Spleen (tissue), 11 donors: ENCODE data around the gene CDKN1A. TPM values are rescaled to one million over a fixed set of nuclear protein-coding genes. Genes with fewer than 3 reads are reported as not detected.
"Not testable (repeated sequence)": the region's sequence is repeated elsewhere in the genome, so short reads cannot be mapped to it uniquely, and the experiment has no call there.

Experiments used
- DNase-seq: peaks from one replicate; pipeline ENCODE4 v3.0.0-alpha.2; 2020
- H3K27ac ChIP-seq, 8 donors: fragments of 200-600 bp; sonication (generic) in 7 of 8; 1 replicate in 4 of 8; 2 replicates in 4 of 8; pipeline versions ENCODE4 v1.5.0 to v1.8.0; 2016 to 2021; ENCODE audit warnings: inconsistent platforms in 4 of 8, mild to moderate bottlenecking in 4 of 8, moderate library complexity in 1 of 8
- H3K27me3 ChIP-seq, 7 donors: fragments of 200-600 bp; sonication (generic) in 6 of 7; replicated peaks in 1 of 7; 1 replicate in 4 of 7; 2 replicates in 3 of 7; pipeline versions ENCODE4 v1.5.0 to v1.8.0; 2016 to 2021; ENCODE audit warnings: inconsistent platforms in 3 of 7, mild to moderate bottlenecking in 1 of 7
- H3K36me3 ChIP-seq, 6 donors: fragments of 200-600 bp; sonication (generic) in 5 of 6; 1 replicate in 4 of 6; 2 replicates in 2 of 6; pipeline versions ENCODE4 v1.5.0 to v1.8.0; 2016 to 2021; ENCODE audit warnings: inconsistent platforms in 2 of 6
- H3K4me1 ChIP-seq, 6 donors: fragments of 200-600 bp; sonication (generic) in 5 of 6; 1 replicate in 3 of 6; 2 replicates in 3 of 6; pipeline versions ENCODE4 v1.5.0 to v1.8.0; 2016 to 2021; ENCODE audit warnings: inconsistent platforms in 3 of 6
- H3K4me3 ChIP-seq, 8 donors: fragments of 200-600 bp; sonication (generic) in 7 of 8; 1 replicate in 4 of 8; 2 replicates in 4 of 8; pipeline versions ENCODE4 v1.5.0 to v1.8.0; 2016 to 2021; ENCODE audit warnings: inconsistent platforms in 4 of 8, mild to moderate bottlenecking in 4 of 8, moderate library complexity in 2 of 8
- H3K9me3 ChIP-seq, 8 donors: fragments of 200-600 bp; sonication (generic) in 7 of 8; 1 replicate in 4 of 8; 2 replicates in 4 of 8; pipeline versions ENCODE4 v1.5.0 to v1.8.0; 2016 to 2021; ENCODE audit warnings: inconsistent platforms in 4 of 8
- POLR2A ChIP-seq, 3 donors: fragments of 450-650 bp; IDR thresholded peaks; one replicate each; pipeline ENCODE4 v1.5.1; 2017; ENCODE audit warnings: antibody characterized with exemption in 3 of 3, mild to moderate bottlenecking in 1 of 3
- POLR2AphosphoS5 ChIP-seq, 3 donors: sonication (generic); formaldehyde crosslinking; IDR thresholded peaks; one replicate each; pipeline ENCODE4 v1.5.1; 2017; ENCODE audit warnings: antibody characterized with exemption in 3 of 3
- WGBS, 5 donors: extraction: QIAGEN DNeasy Blood & Tissue Kit in 3 of 5; methylation state at CpG; one replicate each; pipeline versions ENCODE4 v1.1.5 to v1.1.7; 2013 to 2018; 5-methylcytosine and 5-hydroxymethylcytosine counted together
- intact Hi-C: fragments of 100-400 bp; cut with DNase I; formaldehyde crosslinking; loops from one replicate; pipeline ENCODE4 v1.15.0; 2023; ENCODE audit warnings: low total_unique reads
- polyA plus RNA-seq, 3 donors: library from polyadenylated mRNA; stranded (reverse); fragments of 200-250 nt; gene quantifications; one replicate each; pipeline ENCODE4 v1.2.1, GENCODE V29; 2013
- total RNA-seq, 7 donors: library from RNA; depleted of rRNA in 3 of 7; stranded (reverse); fragments of >200 nt in 3 of 7; fragmentation: NEBNext Ultra II Directional in 4 of 7; extraction: Animal tissue kit (Norgen Biotek cat#: 25700) in 4 of 7; gene quantifications; one replicate each; pipeline versions ENCODE4 v1.1.0 to v1.2.1, GENCODE V29; 2016 to 2021
- TF ChIP-seq, protein P1 (sequence below), 11 experiments: fragments of 200-600 bp in 7 of 11; fragments of 450-650 bp in 4 of 11; sonication (generic) in 4 of 11; IDR thresholded peaks in 8 of 11; conservative IDR thresholded peaks in 3 of 11; 1 replicate in 7 of 11; 2 replicates in 4 of 11; pipeline versions ENCODE4 v1.4.0 to v1.8.0; 2016 to 2021; ENCODE audit warnings: antibody characterized with exemption in 11 of 11, inconsistent platforms in 4 of 11, mild to moderate bottlenecking in 1 of 11
- donor health status: healthy with polysubstance abuse.
- donor health status: DM: no; HTN: no; CAD: no; lungs with moderate emphysema.
- donor health status: DM: no; HTN: no; CAD: no.
- donor health status: Bipolar disorder and iron deficiency.
- donor health status: healthy.
- donor health status: DM: no; HTN: no; CAD: no.
- donor health status: DM: yes; HTN: yes; CAD: no.

Gene CDKN1A
- total and polyA plus RNA-seq, 10 donors = 10.7 to 58.5 (median 28.1) TPM

DNA sequence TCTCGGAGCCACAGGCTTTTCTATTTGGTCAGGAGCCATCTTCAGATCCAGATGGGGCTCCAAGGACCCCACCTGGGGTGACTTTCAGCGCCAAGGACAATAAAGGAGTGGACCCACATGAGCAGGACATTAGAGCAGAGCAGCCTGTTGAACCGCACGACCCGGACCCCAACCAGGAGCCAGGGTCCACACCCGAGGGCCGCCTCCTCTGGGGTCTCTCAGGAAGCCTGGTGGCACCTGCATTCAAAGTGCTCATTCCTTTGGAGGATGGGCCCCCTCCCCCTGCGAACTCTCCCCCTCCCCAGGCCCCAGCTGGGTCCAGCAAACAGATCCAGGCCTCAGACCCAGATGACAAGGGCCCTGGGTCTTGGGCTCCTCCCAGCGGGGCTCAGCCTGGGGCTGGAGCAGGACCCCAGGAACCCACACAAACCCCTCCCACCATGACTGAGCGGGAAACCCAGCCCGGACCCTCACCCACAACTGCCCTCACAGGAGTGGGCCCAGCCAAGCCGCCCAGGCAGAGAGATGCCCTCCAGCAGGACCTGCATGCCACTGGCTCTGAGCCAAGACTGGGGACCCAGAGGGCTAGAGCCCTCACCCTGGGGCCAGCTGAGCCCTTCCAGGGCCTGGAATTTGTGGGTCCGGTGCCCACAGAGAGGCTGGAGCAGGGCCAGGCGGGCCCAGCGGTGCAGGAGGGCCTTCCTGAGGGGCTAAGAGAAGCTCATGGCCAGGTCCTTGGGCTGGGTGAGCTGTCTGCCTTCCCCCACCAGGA lies 43.0 kb downstream of the CDKN1A start:
- Histone ChIP-seq H3K36me3 (peaks cover 0 to 64% (median 0%) of the 10 kb centered on the region in 6 donors), H3K27ac (no peak overlapping the region), H3K9me3 (no peaks in the 10 kb centered on the region), H3K4me1 (peaks cover 0 to 35% (median 2%) of the 10 kb centered on the region in 6 donors), H3K4me3 (no peak overlapping the region), H3K27me3 (no peaks in the 10 kb centered on the region)
- intact Hi-C loops = no loop called here
- DNase-seq = peak; percentile 47
- TF ChIP-seq POLR2A (IDR thresholded peaks at IDR 0.05) (no peak), POLR2AphosphoS5 (IDR thresholded peaks at IDR 0.05) (no peak)
- TF ChIP-seq, protein P1, sequence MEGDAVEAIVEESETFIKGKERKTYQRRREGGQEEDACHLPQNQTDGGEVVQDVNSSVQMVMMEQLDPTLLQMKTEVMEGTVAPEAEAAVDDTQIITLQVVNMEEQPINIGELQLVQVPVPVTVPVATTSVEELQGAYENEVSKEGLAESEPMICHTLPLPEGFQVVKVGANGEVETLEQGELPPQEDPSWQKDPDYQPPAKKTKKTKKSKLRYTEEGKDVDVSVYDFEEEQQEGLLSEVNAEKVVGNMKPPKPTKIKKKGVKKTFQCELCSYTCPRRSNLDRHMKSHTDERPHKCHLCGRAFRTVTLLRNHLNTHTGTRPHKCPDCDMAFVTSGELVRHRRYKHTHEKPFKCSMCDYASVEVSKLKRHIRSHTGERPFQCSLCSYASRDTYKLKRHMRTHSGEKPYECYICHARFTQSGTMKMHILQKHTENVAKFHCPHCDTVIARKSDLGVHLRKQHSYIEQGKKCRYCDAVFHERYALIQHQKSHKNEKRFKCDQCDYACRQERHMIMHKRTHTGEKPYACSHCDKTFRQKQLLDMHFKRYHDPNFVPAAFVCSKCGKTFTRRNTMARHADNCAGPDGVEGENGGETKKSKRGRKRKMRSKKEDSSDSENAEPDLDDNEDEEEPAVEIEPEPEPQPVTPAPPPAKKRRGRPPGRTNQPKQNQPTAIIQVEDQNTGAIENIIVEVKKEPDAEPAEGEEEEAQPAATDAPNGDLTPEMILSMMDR (IDR thresholded peaks at IDR 0.05 in 8 of 11, conservative IDR thresholded peaks at IDR 0.05 in 3 of 11) = no peak
- WGBS, 5 donors = 86 to 93% (median 87%) methylated on average over 8 to 15 of the region's 15 CpGs

DNA sequence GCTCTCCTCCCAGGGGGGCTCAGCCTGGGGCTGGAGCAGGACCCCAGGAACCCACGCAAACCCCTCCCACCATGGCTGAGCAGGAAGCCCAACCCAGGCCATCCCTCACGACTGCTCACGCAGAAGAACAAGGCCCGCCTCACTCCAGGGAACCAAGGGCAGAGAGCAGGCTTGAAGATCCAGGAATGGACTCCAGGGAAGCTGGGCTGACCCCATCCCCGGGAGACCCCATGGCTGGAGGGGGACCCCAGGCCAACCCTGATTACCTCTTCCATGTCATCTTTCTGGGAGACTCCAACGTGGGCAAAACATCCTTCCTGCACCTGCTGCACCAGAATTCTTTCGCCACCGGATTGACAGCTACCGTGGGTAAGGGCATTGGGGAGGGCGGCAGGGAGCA lies 43.9 kb downstream of the CDKN1A start:
- WGBS, 5 donors = 82 to 94% (median 88%) methylated on average over 8 to 10 of the region's 10 CpGs
- peak; percentile 51 for DNase-seq
- Histone ChIP-seq H3K27me3 (no peaks in the 10 kb centered on the region), H3K9me3 (no peaks in the 10 kb centered on the region), H3K4me3 (no peak overlapping the region), H3K4me1 (peaks cover 0 to 44% (median 3%) of the 10 kb centered on the region in 6 donors), H3K27ac (no peak overlapping the region), H3K36me3 (peaks cover 0 to 56% (median 0%) of the 10 kb centered on the region in 6 donors)
- intact Hi-C loops = no loop called here
- TF ChIP-seq, protein P1 (IDR thresholded peaks at IDR 0.05 in 8 of 11, conservative IDR thresholded peaks at IDR 0.05 in 3 of 11) = no peak
- TF ChIP-seq POLR2AphosphoS5 (IDR thresholded peaks at IDR 0.05) (no peak), POLR2A (IDR thresholded peaks at IDR 0.05) (no peak)

DNA sequence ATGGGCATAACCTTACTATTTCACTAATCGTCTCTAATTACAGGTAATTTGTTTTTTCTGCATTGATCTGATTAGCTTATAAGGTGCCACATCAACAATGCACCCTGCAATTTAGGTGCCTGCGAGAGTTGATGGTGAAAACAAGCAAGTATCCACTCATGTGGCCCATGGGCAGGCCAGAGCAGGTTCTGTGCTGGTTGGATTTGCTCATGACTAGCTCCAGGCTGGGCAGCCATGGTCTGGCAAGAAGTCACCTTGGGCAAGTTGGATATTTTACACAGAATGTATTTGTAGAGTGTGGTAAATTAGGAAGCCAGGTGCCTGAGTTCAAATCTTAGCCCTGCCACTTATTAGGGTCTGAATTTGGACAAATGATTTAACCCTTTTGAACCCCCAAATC lies 44.4 kb downstream of the CDKN1A start:
- peak; percentile 27 for DNase-seq
- Histone ChIP-seq H3K4me3 (no peak overlapping the region), H3K27ac (no peak overlapping the region), H3K9me3 (no peaks in the 10 kb centered on the region), H3K27me3 (no peaks in the 10 kb centered on the region), H3K4me1 (peaks cover 0 to 49% (median 5%) of the 10 kb centered on the region in 6 donors), H3K36me3 (peaks cover 0 to 51% (median 0%) of the 10 kb centered on the region in 6 donors)
- 89 to 96% (median 94%) methylated on average over 2 of the region's 2 CpGs for WGBS, 5 donors
- intact Hi-C loops = no loop called here
- TF ChIP-seq POLR2A (IDR thresholded peaks at IDR 0.05) (no peak), POLR2AphosphoS5 (IDR thresholded peaks at IDR 0.05) (no peak)
- TF ChIP-seq, protein P1 (IDR thresholded peaks at IDR 0.05 in 8 of 11, conservative IDR thresholded peaks at IDR 0.05 in 3 of 11) = no peak

DNA sequence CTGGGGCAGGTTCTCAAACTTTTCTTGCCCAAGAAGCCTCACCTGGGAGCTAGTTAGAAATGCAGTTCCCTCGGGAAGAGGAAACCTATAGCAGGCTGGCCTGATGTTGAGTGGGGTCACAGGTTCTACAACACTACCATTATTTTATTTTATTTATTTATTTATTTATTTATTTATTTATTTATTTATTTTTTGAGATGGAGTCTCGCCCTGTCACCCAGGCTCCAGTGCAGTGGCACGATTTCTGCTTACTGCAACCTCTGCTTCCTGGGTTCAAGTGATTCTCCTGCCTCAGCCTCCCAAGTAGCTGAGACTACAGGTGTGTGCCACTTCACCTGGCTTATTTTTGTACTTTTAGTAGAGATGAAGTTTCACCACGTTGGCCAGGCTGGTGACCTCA lies 45.5 kb downstream of the CDKN1A start:
- intact Hi-C loops, H3K27ac ChIP-seq, H3K4me3 ChIP-seq, H3K9me3 ChIP-seq, H3K27me3 ChIP-seq: not testable (repeated sequence)
- Histone ChIP-seq H3K4me1 (peaks cover 0 to 60% (median 11%) of the 10 kb centered on the region in 6 donors), H3K36me3 (peaks cover 0 to 40% (median 0%) of the 10 kb centered on the region in 6 donors)
- WGBS, 5 donors = 83 to 94% (median 89%) methylated on average over 4 of the region's 4 CpGs
- peak; percentile 16 for DNase-seq
